Choroid plexus epithelial cell (primary cell): Measurements from ENCODE around the gene LRRC8E.

ENCODE experiments used
- DNase-seq: peaks from one replicate; pipeline ENCODE4 v3.0.0-alpha.2; 2010; ENCODE audit warnings: low read depth
- H3K4me3 ChIP-seq: 2 replicates; pipeline ENCODE4 v1.5.1; 2011; ENCODE audit warnings: low read depth, mild to moderate bottlenecking, control low read depth, low read length, moderate library complexity
- TF ChIP-seq, protein P1 (sequence below): conservative IDR thresholded peaks from 2 replicates; pipeline ENCODE4 v1.5.1; 2011; ENCODE audit warnings: low read depth, mild to moderate bottlenecking, control low read depth, inconsistent platforms, low read length, moderate library complexity

The LRRC8E gene

GRCh38 chr19:7879836-7880235 lies 8.5 kb upstream of the LRRC8E start:
- DNase-seq, result no peak
- no peak overlapping the region for H3K4me3 ChIP-seq
- TF ChIP-seq, protein P1, sequence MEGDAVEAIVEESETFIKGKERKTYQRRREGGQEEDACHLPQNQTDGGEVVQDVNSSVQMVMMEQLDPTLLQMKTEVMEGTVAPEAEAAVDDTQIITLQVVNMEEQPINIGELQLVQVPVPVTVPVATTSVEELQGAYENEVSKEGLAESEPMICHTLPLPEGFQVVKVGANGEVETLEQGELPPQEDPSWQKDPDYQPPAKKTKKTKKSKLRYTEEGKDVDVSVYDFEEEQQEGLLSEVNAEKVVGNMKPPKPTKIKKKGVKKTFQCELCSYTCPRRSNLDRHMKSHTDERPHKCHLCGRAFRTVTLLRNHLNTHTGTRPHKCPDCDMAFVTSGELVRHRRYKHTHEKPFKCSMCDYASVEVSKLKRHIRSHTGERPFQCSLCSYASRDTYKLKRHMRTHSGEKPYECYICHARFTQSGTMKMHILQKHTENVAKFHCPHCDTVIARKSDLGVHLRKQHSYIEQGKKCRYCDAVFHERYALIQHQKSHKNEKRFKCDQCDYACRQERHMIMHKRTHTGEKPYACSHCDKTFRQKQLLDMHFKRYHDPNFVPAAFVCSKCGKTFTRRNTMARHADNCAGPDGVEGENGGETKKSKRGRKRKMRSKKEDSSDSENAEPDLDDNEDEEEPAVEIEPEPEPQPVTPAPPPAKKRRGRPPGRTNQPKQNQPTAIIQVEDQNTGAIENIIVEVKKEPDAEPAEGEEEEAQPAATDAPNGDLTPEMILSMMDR, result no peak

DNA sequence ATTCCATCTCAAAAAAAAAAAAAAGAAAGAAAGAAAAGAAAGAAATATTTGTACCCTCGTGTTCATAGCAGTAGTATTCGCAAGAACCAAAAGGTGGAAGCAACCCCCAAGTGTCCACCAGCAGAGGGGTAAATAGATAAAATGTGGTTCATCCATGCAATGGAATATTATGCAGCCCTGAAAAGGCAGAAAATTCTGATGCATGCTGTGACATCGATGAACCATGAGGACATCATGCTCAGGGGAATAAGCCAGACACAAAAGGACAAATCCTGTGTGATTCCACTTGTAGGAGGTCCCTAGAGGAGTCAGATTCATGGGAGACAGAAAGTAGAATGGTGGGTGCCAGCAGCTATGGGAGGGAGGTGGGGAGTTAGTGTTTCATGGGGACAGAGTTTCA lies 6.4 kb upstream of the LRRC8E start:
- DNase-seq, result no peak

DNA sequence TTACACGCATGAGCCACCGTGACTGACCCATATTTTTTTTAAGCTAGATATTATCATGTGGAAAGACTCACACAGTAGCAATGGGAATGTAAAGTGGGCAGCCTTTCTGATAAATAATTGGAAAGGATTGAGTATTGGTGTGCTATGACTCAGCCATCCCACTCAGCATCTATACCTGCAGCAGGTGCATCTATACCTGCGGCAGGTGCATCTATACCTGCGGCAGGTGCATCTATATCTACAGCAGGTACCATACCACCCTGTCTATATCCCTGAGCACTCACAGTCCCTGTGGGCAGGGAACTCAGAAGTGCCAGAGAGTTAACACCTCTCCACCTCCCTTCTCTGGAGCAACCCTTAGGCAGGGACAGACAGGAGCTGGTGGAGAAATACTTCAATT lies 5.2 kb upstream of the LRRC8E start:
- no peak for DNase-seq
- TF ChIP-seq, protein P1, result no peak
- no peak overlapping the region for H3K4me3 ChIP-seq

More for the DNA sequence above, 6.4 kb upstream of the LRRC8E start:
- H3K4me3 ChIP-seq, result no peak overlapping the region
- TF ChIP-seq, protein P1, result no peak

DNA sequence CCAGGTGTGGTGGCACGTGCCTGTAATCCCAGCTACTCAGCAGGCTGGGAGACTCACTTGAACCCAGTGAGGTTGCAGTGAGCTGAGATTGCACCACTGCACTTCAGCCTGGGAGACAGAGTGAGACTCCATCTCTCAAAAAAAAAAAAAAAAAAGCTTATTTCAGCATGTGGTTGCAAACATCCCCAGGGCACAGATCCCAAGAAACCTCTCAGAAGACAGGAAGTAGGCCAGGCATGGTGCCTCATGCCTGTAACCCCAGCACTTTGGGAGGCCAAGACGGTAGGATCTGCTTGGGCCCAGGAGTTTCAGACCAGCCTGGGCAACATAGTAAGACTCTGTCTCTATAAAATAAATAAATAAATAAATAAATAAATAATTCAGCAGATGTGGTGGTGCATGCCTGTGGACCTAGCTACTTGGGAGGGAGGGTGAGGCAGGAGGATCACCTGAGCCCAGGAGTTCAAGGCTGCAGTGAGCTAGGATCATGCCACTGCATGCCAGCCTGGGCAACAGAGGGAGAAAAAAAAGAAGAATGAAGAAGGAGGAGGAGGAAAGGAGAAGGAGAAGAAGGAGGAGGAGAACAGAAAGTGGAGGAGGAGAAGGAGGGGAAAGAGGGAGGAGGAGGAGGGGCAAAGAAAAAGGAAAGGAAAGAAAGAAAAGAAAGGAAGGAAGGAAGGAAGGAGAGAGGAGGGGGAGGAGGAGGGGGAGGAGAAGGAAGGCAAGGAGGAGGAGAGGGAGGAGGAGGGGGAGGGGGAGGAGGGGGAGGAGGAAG lies 4.3 kb upstream of the LRRC8E start:
- TF ChIP-seq, protein P1, result no peak
- DNase-seq, result peak; percentile 34
- no peak overlapping the region for H3K4me3 ChIP-seq

- TF ChIP-seq, protein P1, result no peak
- H3K4me3 ChIP-seq, result no peak overlapping the region
- no peak for DNase-seq
Measured at GRCh38 chr19:7885818-7886217, 2.5 kb upstream of the LRRC8E start.

- TF ChIP-seq, protein P1, result no peak
- no peak overlapping the region for H3K4me3 ChIP-seq
- no peak for DNase-seq
Measured at GRCh38 chr19:7887408-7888144, 734 bp upstream of the LRRC8E start.
